SK-N-SH (cell line): ENCODE data around the gene IRX5. TPM values are rescaled to one million over a fixed set of nuclear protein-coding genes. Genes with fewer than 3 reads are reported as not detected.

ENCODE experiments used
- CTCF ChIA-PET: fragments of 300-600, 350-600 bp; formaldehyde crosslinking; extraction: SDS; loops from one replicate; lab custom pipeline; 2021; lab: Yijun Ruan, JAX
- POLR2A ChIA-PET: fragments of 350-600 bp; sonication (Branson Sonifier 250); formaldehyde crosslinking; extraction: SDS; loops from one replicate; lab custom pipeline; 2020; ENCODE audit warnings: antibody characterized with exemption, inconsistent platforms; lab: Yijun Ruan, JAX
- DNase-seq: peaks from one replicate; pipeline ENCODE4 v3.0.0; 2012
- H2AFZ ChIP-seq: fragments of 200-600 bp; sonication (generic); 2 replicates; pipeline ENCODE4 v1.8.1; 2016; ENCODE audit warnings: antibody characterized with exemption, mild to moderate bottlenecking, low read depth
- H3F3A ChIP-seq: fragments of 200-600 bp; sonication (generic); replicated peaks from 2 replicates; pipeline ENCODE3; 2016; ENCODE audit warnings: antibody characterized with exemption, mild to moderate bottlenecking; ENCODE audit not compliant: insufficient read depth
- H3K27ac ChIP-seq, 2 experiments: fragments of 200-500 bp in 1 of 2; fragments of 200-600 bp in 1 of 2; sonication (Bioruptor generic) in 1 of 2; sonication (generic), shearing (Covaris generic) in 1 of 2; 2 replicates each; pipeline versions ENCODE4 v1.5.1 to v1.6.1; 2014 to 2016; ENCODE audit warnings: low read depth in 2 of 2, inconsistent platforms in 1 of 2, low read length in 1 of 2, mild to moderate bottlenecking in 1 of 2, mixed read lengths in 1 of 2
- H3K27me3 ChIP-seq: fragments of 200-600 bp; sonication (generic), shearing (Covaris generic); 2 replicates; pipeline ENCODE4 v1.6.1; 2016; ENCODE audit warnings: mixed run types; ENCODE audit not compliant: insufficient read depth
- H3K36me3 ChIP-seq, 2 experiments: fragments of 200-500 bp in 1 of 2; fragments of 200-600 bp in 1 of 2; sonication (Bioruptor generic) in 1 of 2; sonication (generic) in 1 of 2; replicated peaks in 1 of 2; 2 replicates each; pipeline versions ENCODE3 to v1.5.1; 2014 to 2016; ENCODE audit warnings: low read length in 1 of 2, mild to moderate bottlenecking in 1 of 2; ENCODE audit not compliant: insufficient read depth in 2 of 2, control insufficient read depth in 1 of 2
- H3K4me1 ChIP-seq, 2 experiments: fragments of 200-500 bp in 1 of 2; fragments of 200-600 bp in 1 of 2; sonication (Bioruptor generic) in 1 of 2; sonication (generic), shearing (Covaris generic) in 1 of 2; 2 replicates each; pipeline versions ENCODE4 v1.5.1 to v1.6.1; 2014 to 2016; ENCODE audit warnings: low read depth in 1 of 2, low read length in 1 of 2, mixed run types in 1 of 2; ENCODE audit not compliant: insufficient read depth in 2 of 2, control insufficient read depth in 1 of 2
- H3K4me2 ChIP-seq: fragments of 200-600 bp; sonication (generic), shearing (Covaris generic); 2 replicates; pipeline ENCODE4 v1.6.1; 2017; ENCODE audit warnings: mixed run types
- H3K4me3 ChIP-seq, 2 experiments: fragments of 200-500 bp in 1 of 2; fragments of 200-600 bp in 1 of 2; sonication (Bioruptor generic) in 1 of 2; sonication (generic), shearing (Covaris generic) in 1 of 2; 2 replicates each; pipeline versions ENCODE4 v1.5.1 to v1.8.1; 2014 to 2016; ENCODE audit warnings: low read depth in 2 of 2, inconsistent platforms in 1 of 2, low read length in 1 of 2, mild to moderate bottlenecking in 1 of 2, mixed read lengths in 1 of 2, moderate library complexity in 1 of 2
- H3K79me2 ChIP-seq: fragments of 200-600 bp; sonication (generic); 2 replicates; pipeline ENCODE4 v1.8.1; 2017; ENCODE audit warnings: mild to moderate bottlenecking; ENCODE audit not compliant: insufficient read depth
- H3K9ac ChIP-seq: fragments of 200-600 bp; sonication (generic); 2 replicates; pipeline ENCODE4 v1.6.1; 2017; ENCODE audit warnings: mixed run types
- H3K9me2 ChIP-seq: fragments of 200-600 bp; sonication (generic); 2 replicates; pipeline ENCODE4 v1.6.1; 2017; ENCODE audit warnings: mixed run types
- H3K9me3 ChIP-seq: fragments of 200-600 bp; sonication (generic); 2 replicates; pipeline ENCODE4 v1.6.1; 2017; ENCODE audit warnings: mixed run types, mild to moderate bottlenecking, moderate library complexity
- H4K20me1 ChIP-seq: fragments of 200-600 bp; sonication (generic); 2 replicates; pipeline ENCODE4 v1.6.1; 2017; ENCODE audit warnings: mild to moderate bottlenecking, mixed run types; ENCODE audit not compliant: insufficient read depth
- EZH2phosphoT487 ChIP-seq: fragments of 200-600 bp; sonication (generic); IDR thresholded peaks from 2 replicates; pipeline ENCODE4 v1.6.1; 2017; ENCODE audit warnings: low read depth, mixed run types, mild to moderate bottlenecking, antibody characterized with exemption, moderate library complexity, borderline replicate concordance
- FOXJ3 ChIP-seq: sonication (generic); formaldehyde crosslinking; IDR thresholded peaks from 2 replicates; pipeline ENCODE4 v1.5.1; 2020; ENCODE audit warnings: mild to moderate bottlenecking, missing genetic modification reagents
- NRF1 ChIP-seq: IDR thresholded peaks from 2 replicates; pipeline ENCODE4 v1.6.1; 2012; ENCODE audit warnings: low read depth, mild to moderate bottlenecking, low read length
- SIN3A ChIP-seq: IDR thresholded peaks from 2 replicates; pipeline ENCODE4 v1.6.1; 2012; ENCODE audit warnings: low read depth, mild to moderate bottlenecking, low read length, moderate library complexity, borderline replicate concordance
- WGBS: methylation state at CpG from one replicate; pipeline ENCODE4 v1.1.6; 2017; ENCODE audit warnings: low lambda C conversion rate; 5-methylcytosine and 5-hydroxymethylcytosine counted together
- polyA plus RNA-seq, 3 experiments: library from polyadenylated mRNA; depleted of rRNA; stranded (reverse); fragments of >200 nt; gene quantifications; 2 replicates each; pipeline ENCODE4 v1.2.3, GENCODE V29; 2012
- TF ChIP-seq, protein P1 (sequence below): IDR thresholded peaks from 2 replicates; pipeline ENCODE4 v1.6.1; 2012; ENCODE audit warnings: mild to moderate bottlenecking, low read depth, low read length, moderate library complexity
- TF ChIP-seq, protein P2 (sequence below): fragments of 200-600 bp; sonication (generic); IDR thresholded peaks from 2 replicates; pipeline ENCODE4 v1.6.1; 2017; ENCODE audit warnings: antibody characterized with exemption, mild to moderate bottlenecking, moderate library complexity

Gene IRX5
- polyA plus RNA-seq, 1 of the 3 experiments (the other 2 are of a cell fraction) = 1.4 TPM

GRCh38 chr16:54931120-54932014 lies 702 bp downstream of the IRX5 start:
- CTCF ChIA-PET = interaction anchor here (0.5 to 2.3 kb wide), 11 partner anchors 16 to 1382 kb away, joined by 3 to 13 read pairs (median 3); partner anchors contain the start of gene IRX6
- POLR2A ChIA-PET = interaction anchor here (0.6 to 1.1 kb wide), 2 partner anchors 332 to 752 kb away, joined by 3 to 4 read pairs; no protein-coding TSS in a partner anchor
- Histone ChIP-seq H3K4me3 (peak overlapping the region; percentile 81 to 89), H3K9ac (peak overlapping the region; percentile 86), H3K9me2 (no peaks in the 10 kb centered on the region), H2AFZ (peak overlapping the region; percentile 95), H3K27me3 (no peaks in the 10 kb centered on the region), H4K20me1 (peaks cover 13% of the 10 kb centered on the region), H3K79me2 (peaks cover 30% of the 10 kb centered on the region), H3K4me2 (peak overlapping the region; percentile 100), H3K36me3 (peaks cover 10 to 14% of the 10 kb centered on the region in 2 experiments), H3K4me1 (peaks cover 0 to 12% of the 10 kb centered on the region in 2 experiments; a peak in 2 of 4 replicates), H3K27ac (peak overlapping the region; percentile 59 to 80; a peak in 3 of 4 replicates), H3K9me3 (no peaks in the 10 kb centered on the region), H3F3A (peaks cover 19% of the 10 kb centered on the region)
- 6% methylated on average over 21 of the region's 91 CpGs for WGBS
- TF ChIP-seq SIN3A = no peak; the same call in 1 of the 2 replicates
- TF ChIP-seq EZH2phosphoT487 = no peak
- DNase-seq = peak; percentile 75

DNA sequence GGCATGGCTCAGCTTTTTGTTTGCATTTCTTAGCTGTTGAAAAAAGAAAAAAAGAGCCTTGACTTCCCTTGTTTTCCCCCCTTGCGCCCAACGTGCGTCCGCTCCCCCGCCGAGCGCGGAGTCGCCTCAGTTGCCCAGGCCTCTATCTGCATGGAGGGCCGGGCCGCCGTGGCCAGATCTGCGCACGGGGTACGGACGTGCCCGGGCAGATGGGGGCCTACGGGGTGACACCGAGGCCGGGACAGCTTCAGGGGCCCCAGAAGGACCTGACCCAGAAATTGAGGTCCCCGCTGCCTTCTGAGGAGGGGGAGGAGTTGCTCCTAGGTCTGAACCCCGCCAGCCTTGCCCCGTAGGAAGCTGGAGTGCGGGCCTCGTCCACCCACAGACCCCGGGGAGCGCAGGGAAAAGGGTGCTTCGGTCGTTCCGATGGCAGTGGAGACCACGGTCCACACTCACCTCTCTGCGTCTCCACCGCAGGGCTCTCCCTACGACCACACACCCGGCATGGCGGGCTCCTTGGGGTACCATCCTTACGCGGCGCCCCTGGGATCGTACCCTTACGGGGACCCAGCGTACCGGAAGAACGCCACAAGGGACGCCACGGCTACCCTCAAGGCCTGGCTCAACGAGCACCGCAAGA lies 1.5 kb downstream of the IRX5 start:
- TF ChIP-seq, protein P1, sequence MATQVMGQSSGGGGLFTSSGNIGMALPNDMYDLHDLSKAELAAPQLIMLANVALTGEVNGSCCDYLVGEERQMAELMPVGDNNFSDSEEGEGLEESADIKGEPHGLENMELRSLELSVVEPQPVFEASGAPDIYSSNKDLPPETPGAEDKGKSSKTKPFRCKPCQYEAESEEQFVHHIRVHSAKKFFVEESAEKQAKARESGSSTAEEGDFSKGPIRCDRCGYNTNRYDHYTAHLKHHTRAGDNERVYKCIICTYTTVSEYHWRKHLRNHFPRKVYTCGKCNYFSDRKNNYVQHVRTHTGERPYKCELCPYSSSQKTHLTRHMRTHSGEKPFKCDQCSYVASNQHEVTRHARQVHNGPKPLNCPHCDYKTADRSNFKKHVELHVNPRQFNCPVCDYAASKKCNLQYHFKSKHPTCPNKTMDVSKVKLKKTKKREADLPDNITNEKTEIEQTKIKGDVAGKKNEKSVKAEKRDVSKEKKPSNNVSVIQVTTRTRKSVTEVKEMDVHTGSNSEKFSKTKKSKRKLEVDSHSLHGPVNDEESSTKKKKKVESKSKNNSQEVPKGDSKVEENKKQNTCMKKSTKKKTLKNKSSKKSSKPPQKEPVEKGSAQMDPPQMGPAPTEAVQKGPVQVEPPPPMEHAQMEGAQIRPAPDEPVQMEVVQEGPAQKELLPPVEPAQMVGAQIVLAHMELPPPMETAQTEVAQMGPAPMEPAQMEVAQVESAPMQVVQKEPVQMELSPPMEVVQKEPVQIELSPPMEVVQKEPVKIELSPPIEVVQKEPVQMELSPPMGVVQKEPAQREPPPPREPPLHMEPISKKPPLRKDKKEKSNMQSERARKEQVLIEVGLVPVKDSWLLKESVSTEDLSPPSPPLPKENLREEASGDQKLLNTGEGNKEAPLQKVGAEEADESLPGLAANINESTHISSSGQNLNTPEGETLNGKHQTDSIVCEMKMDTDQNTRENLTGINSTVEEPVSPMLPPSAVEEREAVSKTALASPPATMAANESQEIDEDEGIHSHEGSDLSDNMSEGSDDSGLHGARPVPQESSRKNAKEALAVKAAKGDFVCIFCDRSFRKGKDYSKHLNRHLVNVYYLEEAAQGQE = no peak
- TF ChIP-seq NRF1 (no peak), FOXJ3 (CRISPR knock-in tag) (no peak)
- TF ChIP-seq, protein P2, sequence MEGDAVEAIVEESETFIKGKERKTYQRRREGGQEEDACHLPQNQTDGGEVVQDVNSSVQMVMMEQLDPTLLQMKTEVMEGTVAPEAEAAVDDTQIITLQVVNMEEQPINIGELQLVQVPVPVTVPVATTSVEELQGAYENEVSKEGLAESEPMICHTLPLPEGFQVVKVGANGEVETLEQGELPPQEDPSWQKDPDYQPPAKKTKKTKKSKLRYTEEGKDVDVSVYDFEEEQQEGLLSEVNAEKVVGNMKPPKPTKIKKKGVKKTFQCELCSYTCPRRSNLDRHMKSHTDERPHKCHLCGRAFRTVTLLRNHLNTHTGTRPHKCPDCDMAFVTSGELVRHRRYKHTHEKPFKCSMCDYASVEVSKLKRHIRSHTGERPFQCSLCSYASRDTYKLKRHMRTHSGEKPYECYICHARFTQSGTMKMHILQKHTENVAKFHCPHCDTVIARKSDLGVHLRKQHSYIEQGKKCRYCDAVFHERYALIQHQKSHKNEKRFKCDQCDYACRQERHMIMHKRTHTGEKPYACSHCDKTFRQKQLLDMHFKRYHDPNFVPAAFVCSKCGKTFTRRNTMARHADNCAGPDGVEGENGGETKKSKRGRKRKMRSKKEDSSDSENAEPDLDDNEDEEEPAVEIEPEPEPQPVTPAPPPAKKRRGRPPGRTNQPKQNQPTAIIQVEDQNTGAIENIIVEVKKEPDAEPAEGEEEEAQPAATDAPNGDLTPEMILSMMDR = no peak
- peak; percentile 53 for DNase-seq
- Histone ChIP-seq H2AFZ (peak overlapping the region; percentile 95), H3K36me3 (peaks cover 10 to 14% of the 10 kb centered on the region in 2 experiments), H4K20me1 (peaks cover 7% of the 10 kb centered on the region), H3F3A (peaks cover 11% of the 10 kb centered on the region), H3K4me3 (peak overlapping the region; percentile 81 to 89), H3K27ac (no peak overlapping the region; a peak in 1 of 4 replicates), H3K9me2 (no peaks in the 10 kb centered on the region), H3K4me2 (peak overlapping the region; percentile 100), H3K27me3 (no peaks in the 10 kb centered on the region), H3K9ac (peak overlapping the region; percentile 86), H3K4me1 (peaks cover 0 to 8% of the 10 kb centered on the region in 2 experiments; a peak in 2 of 4 replicates), H3K9me3 (no peaks in the 10 kb centered on the region), H3K79me2 (peaks cover 22% of the 10 kb centered on the region)
- ChIA-PET CTCF (interaction anchor here (1.0 to 2.0 kb wide), 4 partner anchors 16 to 1382 kb away, joined by 3 to 8 read pairs (median 6); no protein-coding TSS in a partner anchor), POLR2A (interaction anchor here (1.1 kb wide), 1 partner anchor 331 kb away, joined by 4 read pairs; no protein-coding TSS in a partner anchor)
- 61% methylated on average over 22 of the region's 48 CpGs for WGBS
